Measurements from ENCODE around the gene MCC.

MCC gene

GRCh38 chr5:113237893-113238292 lies 250.4 kb downstream of the MCC start:
- TF ChIP-seq, protein P1, sequence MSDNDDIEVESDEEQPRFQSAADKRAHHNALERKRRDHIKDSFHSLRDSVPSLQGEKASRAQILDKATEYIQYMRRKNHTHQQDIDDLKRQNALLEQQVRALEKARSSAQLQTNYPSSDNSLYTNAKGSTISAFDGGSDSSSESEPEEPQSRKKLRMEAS (IDR thresholded peaks at IDR 0.05): no peak
- TF ChIP-seq USF1 (IDR thresholded peaks at IDR 0.05) (no peak), YY1 (IDR thresholded peaks at IDR 0.05; ENCODE audit: low read depth) (no peak), RAD21 (IDR thresholded peaks at IDR 0.05; ENCODE audit: low read depth) (no peak), TCF12 (IDR thresholded peaks at IDR 0.05; ENCODE audit: low read depth) (no peak), NFIC (IDR thresholded peaks at IDR 0.05) (no peak), ZBTB7A (IDR thresholded peaks at IDR 0.05; ENCODE audit: low read depth) (no peak), CEBPB (IDR thresholded peaks at IDR 0.05) (no peak), CREB1 (IDR thresholded peaks at IDR 0.05; ENCODE audit: low read depth) (no peak), TEAD4 (IDR thresholded peaks at IDR 0.05) (no peak), EP300 (IDR thresholded peaks at IDR 0.05; ENCODE audit: borderline replicate concordance) (no peak), FOXM1 (IDR thresholded peaks at IDR 0.05; ENCODE audit: borderline replicate concordance, low read depth) (no peak), EGR1 (IDR thresholded peaks at IDR 0.05) (no peak)
- TF ChIP-seq, protein P2, sequence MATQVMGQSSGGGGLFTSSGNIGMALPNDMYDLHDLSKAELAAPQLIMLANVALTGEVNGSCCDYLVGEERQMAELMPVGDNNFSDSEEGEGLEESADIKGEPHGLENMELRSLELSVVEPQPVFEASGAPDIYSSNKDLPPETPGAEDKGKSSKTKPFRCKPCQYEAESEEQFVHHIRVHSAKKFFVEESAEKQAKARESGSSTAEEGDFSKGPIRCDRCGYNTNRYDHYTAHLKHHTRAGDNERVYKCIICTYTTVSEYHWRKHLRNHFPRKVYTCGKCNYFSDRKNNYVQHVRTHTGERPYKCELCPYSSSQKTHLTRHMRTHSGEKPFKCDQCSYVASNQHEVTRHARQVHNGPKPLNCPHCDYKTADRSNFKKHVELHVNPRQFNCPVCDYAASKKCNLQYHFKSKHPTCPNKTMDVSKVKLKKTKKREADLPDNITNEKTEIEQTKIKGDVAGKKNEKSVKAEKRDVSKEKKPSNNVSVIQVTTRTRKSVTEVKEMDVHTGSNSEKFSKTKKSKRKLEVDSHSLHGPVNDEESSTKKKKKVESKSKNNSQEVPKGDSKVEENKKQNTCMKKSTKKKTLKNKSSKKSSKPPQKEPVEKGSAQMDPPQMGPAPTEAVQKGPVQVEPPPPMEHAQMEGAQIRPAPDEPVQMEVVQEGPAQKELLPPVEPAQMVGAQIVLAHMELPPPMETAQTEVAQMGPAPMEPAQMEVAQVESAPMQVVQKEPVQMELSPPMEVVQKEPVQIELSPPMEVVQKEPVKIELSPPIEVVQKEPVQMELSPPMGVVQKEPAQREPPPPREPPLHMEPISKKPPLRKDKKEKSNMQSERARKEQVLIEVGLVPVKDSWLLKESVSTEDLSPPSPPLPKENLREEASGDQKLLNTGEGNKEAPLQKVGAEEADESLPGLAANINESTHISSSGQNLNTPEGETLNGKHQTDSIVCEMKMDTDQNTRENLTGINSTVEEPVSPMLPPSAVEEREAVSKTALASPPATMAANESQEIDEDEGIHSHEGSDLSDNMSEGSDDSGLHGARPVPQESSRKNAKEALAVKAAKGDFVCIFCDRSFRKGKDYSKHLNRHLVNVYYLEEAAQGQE (IDR thresholded peaks at IDR 0.05; ENCODE audit: low read depth): no peak

GRCh38 chr5:113236536-113237288 lies 251.5 kb downstream of the MCC start:
- TF ChIP-seq ZBTB7A (IDR thresholded peaks at IDR 0.05; ENCODE audit: low read depth): no peak
- no peak for TF ChIP-seq TAF1 (IDR thresholded peaks at IDR 0.05; ENCODE audit: low read depth)
- TF ChIP-seq, protein P1 (IDR thresholded peaks at IDR 0.05): no peak
- TF ChIP-seq YY1 (IDR thresholded peaks at IDR 0.05; ENCODE audit: low read depth): no peak
- no peak for TF ChIP-seq EGR1 (IDR thresholded peaks at IDR 0.05)
- no peak for TF ChIP-seq TCF12 (IDR thresholded peaks at IDR 0.05; ENCODE audit: low read depth)
- TF ChIP-seq FOXM1 (IDR thresholded peaks at IDR 0.05; ENCODE audit: borderline replicate concordance, low read depth): no peak
- TF ChIP-seq NFIC (IDR thresholded peaks at IDR 0.05): no peak
- TF ChIP-seq RAD21 (IDR thresholded peaks at IDR 0.05; ENCODE audit: low read depth): no peak

DNA sequence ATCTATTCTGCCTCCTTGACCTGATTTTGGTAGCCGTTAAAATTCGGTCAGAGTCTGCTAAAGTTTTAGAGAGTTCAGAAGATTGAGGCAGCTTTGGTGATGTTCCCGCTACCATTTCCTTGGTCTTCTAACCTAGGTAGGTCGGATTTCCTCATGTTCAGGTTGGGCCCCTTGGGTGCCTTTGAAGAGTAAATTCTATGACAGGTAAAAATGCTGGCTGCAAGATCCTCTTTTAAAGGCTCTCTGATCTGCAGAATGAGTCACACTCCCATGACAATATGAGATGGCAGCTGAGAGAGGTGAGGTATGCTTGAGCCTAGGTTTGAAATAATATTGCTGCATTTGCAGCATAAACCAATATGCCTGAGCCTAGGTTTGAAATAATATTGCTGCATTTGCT lies 252.4 kb downstream of the MCC start:
- TF ChIP-seq CREB1 (IDR thresholded peaks at IDR 0.05; ENCODE audit: low read depth) (no peak), NFIC (IDR thresholded peaks at IDR 0.05) (no peak), RAD21 (IDR thresholded peaks at IDR 0.05; ENCODE audit: low read depth) (no peak), EGR1 (IDR thresholded peaks at IDR 0.05) (no peak), YY1 (IDR thresholded peaks at IDR 0.05; ENCODE audit: low read depth) (no peak), CEBPB (IDR thresholded peaks at IDR 0.05) (no peak), EP300 (IDR thresholded peaks at IDR 0.05; ENCODE audit: borderline replicate concordance) (no peak), TEAD4 (IDR thresholded peaks at IDR 0.05) (no peak), TAF1 (IDR thresholded peaks at IDR 0.05; ENCODE audit: low read depth) (no peak), FOXM1 (IDR thresholded peaks at IDR 0.05; ENCODE audit: borderline replicate concordance, low read depth) (no peak), ZBTB7A (IDR thresholded peaks at IDR 0.05; ENCODE audit: low read depth) (no peak)
- TF ChIP-seq, protein P2 (IDR thresholded peaks at IDR 0.05; ENCODE audit: low read depth): no peak

GRCh38 chr5:113234546-113234945 lies 253.7 kb downstream of the MCC start:
- TF ChIP-seq, protein P2 (IDR thresholded peaks at IDR 0.05; ENCODE audit: low read depth): no peak
- TF ChIP-seq ZBTB7A (IDR thresholded peaks at IDR 0.05; ENCODE audit: low read depth) (no peak), YY1 (IDR thresholded peaks at IDR 0.05; ENCODE audit: low read depth) (no peak), FOXM1 (IDR thresholded peaks at IDR 0.05; ENCODE audit: borderline replicate concordance, low read depth) (no peak), TEAD4 (IDR thresholded peaks at IDR 0.05) (no peak), RAD21 (IDR thresholded peaks at IDR 0.05; ENCODE audit: low read depth) (no peak), NFIC (IDR thresholded peaks at IDR 0.05) (no peak), CREB1 (IDR thresholded peaks at IDR 0.05; ENCODE audit: low read depth) (no peak), EP300 (IDR thresholded peaks at IDR 0.05; ENCODE audit: borderline replicate concordance) (no peak), CEBPB (IDR thresholded peaks at IDR 0.05) (no peak), USF1 (IDR thresholded peaks at IDR 0.05) (no peak), TAF1 (IDR thresholded peaks at IDR 0.05; ENCODE audit: low read depth) (no peak), EGR1 (IDR thresholded peaks at IDR 0.05) (no peak), TCF12 (IDR thresholded peaks at IDR 0.05; ENCODE audit: low read depth) (no peak)
- TF ChIP-seq, protein P1 (IDR thresholded peaks at IDR 0.05): no peak

Measured in Ishikawa (cell line).